SK-N-MC (cell line): ENCODE measurements around the gene ISM1.

Experiments
- EZH2 ChIP-seq: fragments of 200-600 bp; sonication (generic); IDR thresholded peaks from one replicate; pipeline ENCODE4 v1.6.1; 2017; ENCODE audit warnings: antibody characterized with exemption
- POLR2AphosphoS5 ChIP-seq: IDR thresholded peaks from 2 replicates; pipeline ENCODE4 v1.6.1; 2012; ENCODE audit warnings: mild to moderate bottlenecking, low read depth, low read length, borderline replicate concordance

DNA sequence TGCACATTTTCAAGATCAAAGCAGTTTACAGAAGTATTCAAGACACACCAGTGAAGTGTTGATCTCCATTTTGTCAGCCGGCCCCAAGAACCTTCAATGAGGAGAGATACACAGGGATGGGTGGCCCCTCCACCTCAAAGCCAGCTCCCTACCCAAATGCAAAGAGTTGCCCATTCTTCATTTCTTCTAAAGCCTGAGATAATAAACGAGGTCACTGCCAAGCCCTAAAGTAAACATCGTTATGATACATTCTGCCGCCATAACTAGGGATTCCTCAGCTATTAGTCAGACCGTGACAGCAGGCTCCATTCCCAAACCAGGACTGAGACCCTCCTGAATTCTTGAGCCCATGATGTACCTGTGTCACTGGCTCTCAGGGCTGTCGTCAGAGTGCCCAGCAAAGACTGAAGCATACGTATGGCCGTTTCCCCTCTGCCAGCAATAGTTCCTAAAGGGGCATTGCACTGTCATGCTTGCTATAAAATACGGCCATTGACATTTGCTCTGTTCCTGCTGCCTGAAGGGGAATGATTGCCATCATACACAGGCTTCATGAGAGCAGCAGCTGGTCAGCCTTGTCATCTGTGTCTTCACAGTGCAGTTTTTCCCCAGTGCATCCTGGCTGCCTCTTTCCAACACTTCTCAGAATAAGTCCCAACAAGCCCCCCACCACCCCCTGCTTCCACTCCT is 41.7 kb downstream of the ISM1 start:
- no peak for TF ChIP-seq POLR2AphosphoS5
- TF ChIP-seq EZH2: no peak
